Adipose tissue (tissue), 3 donors: Measurements from ENCODE around the gene FBXW12. TPM values are rescaled to one million over a fixed set of nuclear protein-coding genes. Genes with fewer than 3 reads are reported as not detected.
"Not testable (repeated sequence)": the region's sequence is repeated elsewhere in the genome, so short reads cannot be mapped to it uniquely, and the experiment has no call there.

Experiments
- H3K27ac ChIP-seq: one replicate; pipeline ENCODE4 v1.5.1; 2013; ENCODE audit warnings: low read depth, low read length
- WGBS, 3 donors: extraction: QIAGEN DNeasy Blood & Tissue Kit; methylation state at CpG; one replicate each; pipeline ENCODE4 v1.1.7; 2013; 5-methylcytosine and 5-hydroxymethylcytosine counted together
- polyA plus RNA-seq, 3 donors: library from polyadenylated mRNA; stranded (reverse); fragments of 200-250 nt; gene quantifications; one replicate each; pipeline ENCODE4 v1.2.3, GENCODE V29; 2013
- donor health status: healthy with polysubstance abuse.
- donor health status: Bipolar disorder and iron deficiency.
- donor health status: healthy.

Gene FBXW12
- 1 to 10 TPM in 1 of 3 donors, not detected in 2; 1.5 TPM for polyA plus RNA-seq

- WGBS, 3 donors: 50 to 91% (median 87%) methylated on average over 11 of the region's 11 CpGs
- no peak within 1 kb of the TSS for H3K27ac ChIP-seq
Observed at GRCh38 chr3:48371651-48372376, at the start of gene FBXW12. Gene FBXW12, plus strand, starts transcription at chr3:48372219. Its CDS starts 549 bp downstream, at chr3:48372768.

- 75 to 91% (median 90%) methylated on average over 10 of the region's 10 CpGs for WGBS, 3 donors
- not testable (repeated sequence) for H3K27ac ChIP-seq
Observed at GRCh38 chr3:48331706-48332435, 40.1 kb upstream of the FBXW12 start.

- not testable (repeated sequence) for H3K27ac ChIP-seq
- WGBS, 3 donors: 49 to 82% (median 58%) methylated on average over 15 of the region's 15 CpGs
Observed at GRCh38 chr3:48333346-48334245, 38.4 kb upstream of the FBXW12 start, which contains the start of gene SPINK8. Gene SPINK8, minus strand, starts transcription at chr3:48333661. Its CDS starts 5,320 bp downstream, at chr3:48328341.

- whole genome bisulfite sequencing, 3 donors: 75 to 76% (median 76%) methylated on average over 3 of the region's 3 CpGs
- H3K27ac ChIP-seq: no peak overlapping the region
Observed at GRCh38 chr3:48334605-48335004, 37.4 kb upstream of the FBXW12 start.

GRCh38 chr3:48335286-48335685 is 36.7 kb upstream of the FBXW12 start:
- not testable (repeated sequence) for H3K27ac ChIP-seq
- WGBS, 3 donors: 44 to 83% (median 53%) methylated on average over 9 of the region's 9 CpGs

- H3K27ac ChIP-seq: not testable (repeated sequence)
- WGBS, 3 donors: 82 to 85% (median 84%) methylated on average over 5 of the region's 5 CpGs
Observed at GRCh38 chr3:48337536-48337935, 34.5 kb upstream of the FBXW12 start.

GRCh38 chr3:48338635-48339034 is 33.4 kb upstream of the FBXW12 start:
- no peak overlapping the region for H3K27ac ChIP-seq
- WGBS, 3 donors: 34 to 50% (median 37%) methylated on average over 4 of the region's 4 CpGs

GRCh38 chr3:48343432-48343831 is 28.6 kb upstream of the FBXW12 start:
- no peak overlapping the region for H3K27ac ChIP-seq
- WGBS, 3 donors: 86 to 94% (median 91%) methylated on average over 8 of the region's 8 CpGs

GRCh38 chr3:48344867-48345507 is 27.0 kb upstream of the FBXW12 start:
- WGBS, 3 donors: 9 to 65% (median 14%) methylated on average over 1 of the region's 1 CpG
- H3K27ac ChIP-seq: no peak overlapping the region

- 82 to 88% (median 87%) methylated on average over 2 of the region's 2 CpGs for WGBS, 3 donors
- no peak overlapping the region for H3K27ac ChIP-seq
Observed at GRCh38 chr3:48345946-48346572, 26.0 kb upstream of the FBXW12 start.

GRCh38 chr3:48347500-48347899 is 24.5 kb upstream of the FBXW12 start:
- H3K27ac ChIP-seq: no peak overlapping the region

GRCh38 chr3:48352546-48352945 is 19.5 kb upstream of the FBXW12 start:
- no peak overlapping the region for H3K27ac ChIP-seq
- WGBS, 3 donors: 81 to 87% (median 82%) methylated on average over 6 of the region's 6 CpGs

More at GRCh38 chr3:48347500-48347899, 24.5 kb upstream of the FBXW12 start:
- 73 to 83% (median 79%) methylated on average over 3 of the region's 3 CpGs for WGBS, 3 donors

- H3K27ac ChIP-seq: no peak overlapping the region
- WGBS, 3 donors: 89 to 96% (median 91%) methylated on average over 4 of the region's 4 CpGs
Observed at GRCh38 chr3:48353987-48354386, 18.0 kb upstream of the FBXW12 start.

GRCh38 chr3:48356419-48356818 is 15.6 kb upstream of the FBXW12 start:
- WGBS, 3 donors: 71 to 85% (median 84%) methylated on average over 1 of the region's 1 CpG
- no peak overlapping the region for H3K27ac ChIP-seq

- H3K27ac ChIP-seq: no peak overlapping the region
Observed at GRCh38 chr3:48361928-48362327, 10.1 kb upstream of the FBXW12 start.

GRCh38 chr3:48364840-48365239 is 7.2 kb upstream of the FBXW12 start:
- WGBS, 3 donors: 65 to 77% (median 73%) methylated on average over 1 of the region's 1 CpG

GRCh38 chr3:48367201-48367600 is 4.8 kb upstream of the FBXW12 start:
- no peak overlapping the region for H3K27ac ChIP-seq

More at GRCh38 chr3:48364840-48365239, 7.2 kb upstream of the FBXW12 start:
- no peak overlapping the region for H3K27ac ChIP-seq
